GM12801 (cell line): Measurements from ENCODE around the gene ZNF624.

ENCODE experiments used
- CTCF ChIP-seq: IDR thresholded peaks from one replicate; pipeline ENCODE4 v1.5.1; 2011; ENCODE audit warnings: control low read depth; ENCODE audit not compliant: insufficient read length; ENCODE audit errors: extremely low read depth

ZNF624 gene

GRCh38 chr17:16589097-16589969 is 64.3 kb downstream of the ZNF624 start:
- peak; percentile 6 for TF ChIP-seq CTCF

DNA sequence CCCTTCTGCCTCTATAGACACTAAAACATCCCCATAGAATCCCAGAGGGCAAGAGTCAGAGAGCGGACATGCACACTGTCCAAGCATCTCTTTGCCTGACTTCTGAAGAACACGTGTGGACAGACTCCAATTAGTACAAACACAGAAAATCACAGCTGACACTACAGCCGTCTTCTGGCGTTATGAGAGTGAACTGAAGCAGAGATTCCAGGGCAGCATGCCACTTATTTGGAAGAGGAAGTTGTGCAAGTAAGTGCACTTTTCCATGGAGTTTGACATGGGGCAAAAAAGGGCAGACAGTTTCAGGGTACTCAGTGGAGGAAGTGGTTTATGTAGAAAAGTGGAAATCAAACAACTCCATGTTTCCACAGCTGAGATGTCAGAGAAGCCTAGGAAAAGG is 67.9 kb downstream of the ZNF624 start:
- TF ChIP-seq CTCF, result no peak

DNA sequence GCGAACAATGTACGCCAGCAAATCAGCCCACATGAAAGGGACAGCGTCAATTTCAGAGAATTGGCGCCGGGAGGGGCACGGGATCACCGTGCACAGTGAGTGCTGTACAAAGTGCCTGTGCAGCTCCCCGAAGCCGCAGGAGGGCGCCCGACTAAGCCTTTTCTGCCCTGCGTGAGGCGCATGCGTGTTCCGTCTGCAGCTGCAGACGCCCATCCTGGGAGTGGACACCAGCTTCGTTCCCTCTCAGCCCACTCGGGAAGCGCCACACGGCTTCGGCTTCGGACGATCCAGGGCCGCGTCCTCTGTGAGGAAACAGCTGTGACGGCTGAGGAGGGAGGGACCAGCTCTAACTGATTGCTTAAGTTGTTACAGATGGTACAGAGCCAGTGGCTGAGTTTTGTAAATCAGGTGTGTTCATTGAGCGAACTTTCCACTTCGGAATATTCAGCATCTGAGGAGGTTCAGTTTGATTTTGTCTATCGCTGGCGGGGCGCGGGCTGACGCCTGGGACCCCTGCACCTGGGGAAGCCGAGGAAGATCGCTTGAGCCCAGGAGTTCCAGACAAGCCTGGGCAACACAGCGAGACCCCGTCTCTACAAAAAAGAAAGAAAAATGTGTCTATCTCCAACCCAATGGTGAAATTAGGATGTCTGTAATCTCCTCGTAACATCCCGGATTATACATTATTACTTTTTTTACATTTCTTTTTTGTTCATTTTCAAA is 69.2 kb downstream of the ZNF624 start:
- TF ChIP-seq CTCF, result no peak

GRCh38 chr17:16583781-16584180 is 69.9 kb downstream of the ZNF624 start:
- TF ChIP-seq CTCF, result no peak

GRCh38 chr17:16573466-16573865 is 80.2 kb downstream of the ZNF624 start:
- no peak for TF ChIP-seq CTCF
